Measurements from ENCODE around the gene KLHDC3.

KLHDC3 gene

DNA sequence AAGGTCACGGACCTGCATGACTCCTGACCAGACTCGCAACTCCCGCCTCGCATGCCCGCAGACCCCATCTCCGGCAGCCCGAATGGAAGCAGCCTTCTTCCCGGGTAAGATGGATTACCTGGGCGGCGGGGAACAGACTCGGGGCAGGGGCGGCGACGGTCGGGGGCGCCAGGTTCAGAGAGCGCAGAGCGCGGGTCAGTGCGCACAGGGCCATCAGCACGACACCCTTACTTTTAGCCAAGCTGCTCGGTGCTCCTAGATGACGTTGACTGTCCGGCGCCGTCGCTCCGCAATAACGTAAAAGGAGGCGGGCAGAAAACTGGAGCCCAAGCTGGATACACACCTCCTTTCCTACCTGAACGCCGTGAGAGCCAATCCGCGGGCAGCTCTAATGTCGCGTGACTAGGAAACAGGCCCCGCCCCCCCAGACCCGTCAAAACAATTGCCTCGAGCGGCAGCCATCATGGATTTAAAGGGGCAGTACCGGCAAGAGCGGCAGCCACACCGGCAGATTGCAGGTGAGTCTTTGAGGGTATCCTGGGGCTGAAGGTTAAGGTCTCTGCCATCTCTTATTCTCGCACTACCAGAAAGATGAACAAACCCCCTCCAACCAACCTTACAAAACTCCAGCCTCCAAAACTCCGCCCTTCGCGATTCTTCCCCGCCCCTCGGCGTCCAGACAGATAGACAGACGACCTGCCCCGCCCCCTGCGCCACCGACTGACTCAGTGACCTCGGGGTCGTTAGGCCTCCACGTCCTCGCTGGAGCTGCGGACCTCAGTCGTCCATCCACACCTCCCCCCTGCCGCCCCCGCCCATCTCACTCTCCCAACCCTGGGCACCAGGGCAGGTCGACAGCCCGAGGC is 45.4 kb downstream of the KLHDC3 start, which contains the start of the genes KLC4 and MRPL2:
TSS of gene KLC4 (plus strand) at position 464 of the 866 bp plus-strand sequence. CDS start 1,705 bp downstream, outside the sequence.
TSS of gene MRPL2 (minus strand) at position 267 of the 866 bp plus-strand sequence. CDS start at position 214, 53 bp downstream.
- DNase-seq: peak; percentile 86

DNA sequence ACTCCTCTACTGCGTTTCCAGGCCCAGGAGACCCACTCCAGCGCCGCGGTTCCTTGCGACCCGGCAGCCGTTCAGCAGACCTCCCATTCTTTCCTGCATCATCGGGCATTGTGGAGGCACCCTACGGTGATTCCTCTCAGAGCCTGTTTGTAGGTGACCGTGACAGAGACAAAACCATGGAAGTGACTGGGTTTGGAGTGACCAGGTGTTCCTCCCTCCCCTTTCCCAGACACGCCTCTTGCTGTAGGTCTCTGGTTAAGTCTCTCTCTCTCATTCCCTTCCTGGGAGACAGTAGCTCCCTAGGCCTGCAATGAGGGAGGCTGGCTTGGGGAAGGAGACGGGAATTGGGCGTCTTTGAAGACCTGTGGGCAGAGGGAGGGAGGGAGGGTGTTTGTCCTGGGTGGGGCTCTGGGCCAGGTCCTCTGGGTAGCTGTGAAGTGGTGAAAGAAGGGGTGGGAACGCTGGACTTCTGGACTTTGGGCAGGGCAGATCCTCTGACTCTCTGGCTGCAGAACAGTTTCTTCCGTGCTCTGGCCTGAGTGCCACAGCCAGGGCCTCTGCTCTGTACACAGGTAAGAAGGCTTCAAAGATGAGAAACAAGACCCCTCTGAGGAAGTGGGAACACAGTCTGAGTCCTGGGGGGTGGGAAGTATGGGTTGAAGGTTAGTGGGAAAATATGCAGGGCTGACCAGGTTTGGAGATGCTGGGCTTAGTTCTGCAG is 46.1 kb downstream of the KLHDC3 start:
- DNase-seq: no peak

DNA sequence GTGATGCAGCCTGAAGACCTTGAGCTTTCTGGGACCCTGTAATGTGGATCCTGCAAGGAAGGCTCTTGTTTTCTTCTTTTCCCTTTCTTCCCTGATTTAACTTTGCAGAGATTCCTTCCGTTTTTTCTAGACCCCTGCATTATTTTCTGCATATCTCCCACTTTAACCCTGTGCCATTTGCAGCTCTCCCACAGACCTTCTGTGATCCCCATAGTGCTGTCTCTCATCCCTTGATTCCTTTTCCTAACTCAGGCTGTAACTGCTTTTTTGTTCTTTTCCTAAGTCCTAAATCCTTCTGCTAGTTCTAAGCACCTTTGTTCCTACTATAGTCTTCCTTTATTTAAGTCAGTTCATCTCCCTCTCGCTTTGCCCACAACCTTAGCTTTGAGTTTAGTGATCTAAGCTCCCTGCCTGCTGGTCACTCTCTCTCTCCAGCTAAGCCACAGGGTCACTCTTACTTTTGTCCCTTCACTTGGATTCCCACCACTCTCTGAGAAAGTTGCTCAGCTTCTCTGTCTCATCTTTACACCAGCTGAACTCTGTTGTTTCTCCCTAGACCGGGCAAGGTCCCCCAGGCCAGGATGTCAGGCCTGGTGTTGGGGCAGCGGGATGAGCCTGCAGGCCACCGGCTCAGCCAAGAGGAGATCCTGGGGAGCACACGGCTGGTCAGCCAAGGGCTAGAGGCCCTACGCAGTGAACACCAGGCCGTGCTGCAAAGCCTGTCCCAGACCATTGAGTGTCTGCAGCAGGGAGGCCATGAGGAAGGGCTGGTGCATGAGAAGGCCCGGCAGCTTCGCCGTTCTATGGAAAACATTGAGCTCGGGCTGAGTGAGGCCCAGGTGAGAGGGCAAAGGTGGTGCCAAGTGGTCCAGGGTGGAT is 46.9 kb downstream of the KLHDC3 start:
- no peak for DNase-seq

DNA sequence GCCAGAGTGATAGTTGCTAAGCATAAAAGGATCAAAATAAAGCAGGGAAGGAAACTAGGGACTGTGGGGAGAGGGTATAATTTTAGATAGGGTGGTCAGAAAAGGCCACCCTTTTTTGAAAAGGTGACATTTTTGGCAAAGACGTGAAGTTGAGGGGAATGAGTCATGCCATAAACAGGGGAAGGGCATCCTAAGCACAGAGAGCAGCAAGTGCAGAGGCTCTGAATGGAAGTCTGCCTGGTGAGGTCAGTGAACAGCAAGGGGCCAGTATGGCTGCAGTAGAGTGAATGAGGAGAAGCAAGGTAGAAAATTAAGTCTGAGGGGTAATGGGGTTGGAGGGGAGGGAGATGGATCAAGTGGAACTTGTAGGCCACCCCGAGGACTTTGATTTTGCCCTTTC is 47.8 kb downstream of the KLHDC3 start:
- DNase-seq: no peak

DNA sequence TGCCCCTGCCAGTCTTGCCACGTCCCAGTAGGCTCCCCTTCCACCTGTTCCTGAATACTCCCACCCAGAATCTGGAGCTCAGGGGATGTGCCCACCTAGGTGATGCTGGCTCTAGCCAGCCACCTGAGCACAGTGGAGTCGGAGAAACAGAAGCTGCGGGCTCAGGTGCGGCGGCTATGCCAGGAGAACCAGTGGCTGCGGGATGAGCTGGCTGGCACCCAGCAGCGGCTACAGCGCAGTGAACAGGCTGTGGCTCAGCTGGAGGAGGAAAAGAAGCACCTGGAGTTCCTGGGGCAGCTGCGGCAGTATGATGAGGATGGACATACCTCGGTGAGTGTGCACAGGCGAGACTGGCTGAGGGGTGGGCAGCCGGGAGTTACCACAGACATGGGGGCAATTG is 48.8 kb downstream of the KLHDC3 start:
- DNase-seq: no peak

DNA sequence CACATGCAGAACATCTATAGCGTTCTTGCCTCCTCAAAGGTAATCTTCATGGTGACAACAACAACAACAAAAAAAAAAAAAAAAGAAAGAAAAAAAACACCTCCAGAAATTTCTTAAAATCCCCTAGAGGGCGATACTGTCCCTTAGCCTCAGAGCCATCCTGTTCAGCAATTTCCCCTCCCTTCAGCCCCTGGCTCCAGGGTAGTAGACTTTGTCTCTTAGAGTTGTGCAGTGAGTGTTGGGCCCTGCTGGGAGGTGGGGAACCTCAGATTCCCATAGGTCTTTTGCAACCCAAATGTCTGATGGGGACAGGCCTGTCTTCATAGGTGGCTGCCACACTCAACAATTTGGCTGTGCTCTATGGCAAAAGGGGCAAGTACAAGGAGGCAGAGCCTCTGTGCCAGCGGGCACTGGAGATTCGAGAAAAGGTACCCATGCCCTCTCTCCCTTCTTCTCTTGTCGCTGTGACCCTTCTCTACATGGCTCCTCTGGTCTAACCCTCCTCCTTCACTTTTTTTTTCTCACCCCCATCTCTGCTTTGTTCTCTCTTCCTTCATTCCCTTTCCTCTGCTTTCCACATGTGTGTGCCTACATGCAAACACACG is 56.1 kb downstream of the KLHDC3 start:
- DNase-seq: no peak

Measured in NCI-H524 treated with DMSO at 0.1 percent for 48 hours (cell line).